Endothelial cell of umbilical vein (primary cell): Measurements from ENCODE around the gene RASAL3. TPM values are rescaled to one million over a fixed set of nuclear protein-coding genes. Genes with fewer than 3 reads are reported as not detected.

Experiments
- BruUV-seq: library from RNA; stranded (reverse); fragments of 400-500 nt; replicated peaks from 2 replicates; lab custom pipeline; 2021; lab: Mats Ljungman, UMichigan
- CTCF ChIA-PET: fragments of 300-600, 350-600 bp; sonication (Branson Sonifier 250); formaldehyde crosslinking; loops from one replicate; lab custom pipeline; 2021; ENCODE audit warnings: antibody characterized with exemption, inconsistent platforms; lab: Charles Lee
- POLR2A ChIA-PET: fragments of 300-600, 350-600 bp; sonication (Branson Sonifier 250); formaldehyde crosslinking; loops from one replicate; lab custom pipeline; 2021; ENCODE audit warnings: antibody characterized with exemption, inconsistent platforms; lab: Charles Lee
- DNase-seq: peaks from one replicate; pipeline ENCODE4 v3.0.0-alpha.2; 2011; ENCODE audit warnings: low read depth, low spot score
- FAIRE-seq: peaks from 2 replicates; lab custom pipeline; 2011; peaks lifted over from hg19 to GRCh38; lab: Jason Lieb, UNC
- H2AFZ ChIP-seq: 2 replicates; pipeline ENCODE4 v1.6.0; 2012; ENCODE audit warnings: low read depth, low read length, control low read depth, inconsistent platforms
- H3K27ac ChIP-seq: 2 replicates; pipeline ENCODE4 v1.5.1; 2011; ENCODE audit warnings: low read depth, mild to moderate bottlenecking, control low read depth, low read length, moderate library complexity; ENCODE audit not compliant: insufficient read depth
- H3K27me3 ChIP-seq, 2 experiments: 2 replicates each; pipeline versions ENCODE4 v1.6.0 to v1.6.1; 2011; ENCODE audit warnings: low read length in 2 of 2, mixed read lengths in 1 of 2; ENCODE audit not compliant: control insufficient read depth in 2 of 2, insufficient read depth in 2 of 2
- H3K36me3 ChIP-seq, 2 experiments: 2 replicates in 1 of 2; 3 replicates in 1 of 2; pipeline ENCODE4 v1.5.1; 2011; ENCODE audit warnings: low read length in 2 of 2, mild to moderate bottlenecking in 1 of 2, moderate library complexity in 1 of 2; ENCODE audit not compliant: control insufficient read depth in 2 of 2, insufficient read depth in 2 of 2; ENCODE audit errors: extremely low read depth in 1 of 2
- H3K4me1 ChIP-seq: 3 replicates; pipeline ENCODE4 v1.5.1; 2011; ENCODE audit warnings: mild to moderate bottlenecking, low read length; ENCODE audit not compliant: control insufficient read depth, insufficient read depth; ENCODE audit errors: extremely low read depth
- H3K4me2 ChIP-seq: 2 replicates; pipeline ENCODE4 v1.6.1; 2011; ENCODE audit warnings: low read length, control low read depth, mixed read lengths; ENCODE audit not compliant: insufficient read depth
- H3K4me3 ChIP-seq, 3 experiments: fragments of 200-600 bp in 1 of 3; sonication (generic), shearing (Covaris generic) in 1 of 3; replicated peaks in 1 of 3; 2 replicates each; pipeline ENCODE4 v1.5.1; 2011 to 2016; ENCODE audit warnings: control low read depth in 3 of 3, low read length in 3 of 3, mild to moderate bottlenecking in 2 of 3, inconsistent platforms in 1 of 3, low read depth in 1 of 3, moderate library complexity in 1 of 3; ENCODE audit not compliant: insufficient read depth in 1 of 3
- H3K79me2 ChIP-seq: 2 replicates; pipeline ENCODE4 v1.6.0; 2012; ENCODE audit warnings: low read length, inconsistent platforms; ENCODE audit not compliant: control insufficient read depth, insufficient read depth
- H3K9ac ChIP-seq: replicated peaks from 2 replicates; pipeline ENCODE3; 2011; ENCODE audit warnings: low read length, control low read depth; ENCODE audit not compliant: insufficient read depth; ENCODE audit errors: extremely low read depth
- H3K9me1 ChIP-seq: replicated peaks from 3 replicates; pipeline ENCODE4 v1.6.0; 2011; ENCODE audit warnings: mild to moderate bottlenecking, low read length; ENCODE audit not compliant: control insufficient read depth, insufficient read depth; ENCODE audit errors: extremely low read depth
- H3K9me3 ChIP-seq: replicated peaks from 2 replicates; pipeline ENCODE4 v1.5.1; 2012; ENCODE audit warnings: low read length, inconsistent platforms; ENCODE audit not compliant: control insufficient read depth, insufficient read depth
- H4K20me1 ChIP-seq: replicated peaks from 2 replicates; pipeline ENCODE3; 2011; ENCODE audit warnings: mild to moderate bottlenecking, low read length; ENCODE audit not compliant: control insufficient read depth, insufficient read depth; ENCODE audit errors: extremely low read depth
- EZH2 ChIP-seq: IDR thresholded peaks from 2 replicates; pipeline ENCODE4 v1.6.1; 2012; ENCODE audit warnings: borderline replicate concordance, low read depth, mild to moderate bottlenecking, moderate library complexity, low read length, inconsistent platforms; ENCODE audit not compliant: severe bottlenecking
- FOS ChIP-seq: IDR thresholded peaks from 2 replicates; pipeline ENCODE4 v1.6.1; 2011; ENCODE audit warnings: mild to moderate bottlenecking, low read length, moderate library complexity, borderline replicate concordance; ENCODE audit not compliant: insufficient read depth
- GATA2 ChIP-seq: IDR thresholded peaks from 2 replicates; pipeline ENCODE4 v1.7.0; 2011; ENCODE audit warnings: low read depth, mild to moderate bottlenecking, moderate library complexity, mixed read lengths, low read length; ENCODE audit not compliant: insufficient read length, insufficient read depth
- JUN ChIP-seq: IDR thresholded peaks from 2 replicates; pipeline ENCODE4 v1.6.1; 2011; ENCODE audit warnings: borderline replicate concordance, low read depth; ENCODE audit not compliant: insufficient read length, insufficient read depth
- MYC ChIP-seq: IDR thresholded peaks from one replicate; pipeline ENCODE4 v1.6.1; 2011; ENCODE audit warnings: mild to moderate bottlenecking, low read depth, low read length
- POLR2A ChIP-seq: IDR thresholded peaks from 2 replicates; pipeline ENCODE4 v1.6.1; 2012; ENCODE audit warnings: low read depth, mild to moderate bottlenecking, control low read depth, low read length
- POLR2AphosphoS5 ChIP-seq: IDR thresholded peaks from 2 replicates; pipeline ENCODE4 v1.6.1; 2012; ENCODE audit warnings: low read depth, mild to moderate bottlenecking, control low read depth, low read length, moderate library complexity; ENCODE audit not compliant: insufficient read depth
- dilution Hi-C: fragments of 300-500 bp; cut with MboI; formaldehyde crosslinking; loops from one replicate; pipeline ENCODE4 v1.15.0; 2019; ENCODE audit warnings: low sequenced_read_pairs; ENCODE audit not compliant: extremely low pct_ligation_motif_present
- intact Hi-C: fragments of 100-400 bp; cut with micrococcal nuclease; formaldehyde crosslinking; loops from one replicate; pipeline ENCODE4 v1.10.0; 2022
- polyA plus RNA-seq, 4 experiments: library from polyadenylated mRNA; depleted of rRNA in 3 of 4; stranded (reverse) in 3 of 4; unstranded in 1 of 4; fragments of >200 nt; gene quantifications; 2 replicates each; pipeline versions ENCODE4 v1.2.1 to v1.2.3, GENCODE V29; 2011 to 2012; ENCODE audit warnings: missing spikeins in 1 of 4
- total RNA-seq: library from RNA; stranded (reverse); gene quantifications from 2 replicates; pipeline ENCODE4 v1.2.3, GENCODE V29; 2021
- TF ChIP-seq, protein P1 (sequence below), 2 donors: IDR thresholded peaks; 1 replicate in 1 of 2; 2 replicates in 1 of 2; pipeline ENCODE4 v1.5.1; 2011; ENCODE audit warnings: low read length in 2 of 2, mild to moderate bottlenecking in 2 of 2, moderate library complexity in 2 of 2, control low read depth in 1 of 2, inconsistent platforms in 1 of 2, low read depth in 1 of 2; ENCODE audit not compliant: insufficient read depth in 1 of 2; ENCODE audit errors: extremely low read depth in 1 of 2
- TF ChIP-seq, protein P2 (sequence below): IDR thresholded peaks from 2 replicates; pipeline ENCODE4 v1.6.1; 2011; ENCODE audit not compliant: insufficient read depth, insufficient read length

RASAL3 gene
- total and polyA plus RNA-seq, 2 donors (not counting 3 experiments of a cell fraction or from before 2014, with no cell fraction given): 4.1 to 5.7 TPM

DNA sequence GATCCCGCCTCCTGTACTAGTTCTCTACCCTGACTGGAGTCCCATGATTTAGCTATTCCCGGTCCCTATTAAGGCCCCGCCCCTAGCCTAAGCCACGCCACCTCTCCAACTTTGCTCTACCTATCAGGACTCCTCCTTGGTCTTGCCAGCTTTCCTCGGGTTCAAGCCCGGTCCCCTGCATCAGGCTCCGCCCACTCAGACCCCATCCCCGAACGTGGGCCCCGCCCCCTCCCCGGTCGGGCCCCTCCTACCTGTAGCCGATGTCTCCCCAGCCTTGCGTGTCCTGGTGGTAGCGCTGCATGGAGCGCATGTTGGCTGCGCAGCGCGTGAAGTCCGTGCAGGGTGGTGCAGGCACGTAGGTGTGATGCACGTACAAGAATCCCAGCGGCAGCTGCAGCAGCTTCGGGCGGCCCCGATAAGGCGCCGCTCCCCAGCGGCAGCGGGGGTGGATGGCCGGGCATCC lies 7.3 kb upstream of the RASAL3 start:
- Histone ChIP-seq H3K4me1 (peaks cover 23% of the 10 kb centered on the region), H4K20me1 (no peaks in the 10 kb centered on the region), H3K9me3 (no peaks in the 10 kb centered on the region), H3K4me3 (no peak overlapping the region), H3K36me3 (no peaks in the 10 kb centered on the region), H3K4me2 (no peak overlapping the region), H3K27ac (no peak overlapping the region), H3K9ac (no peak overlapping the region), H2AFZ (no peak overlapping the region), H3K9me1 (no peaks in the 10 kb centered on the region), H3K79me2 (no peaks in the 10 kb centered on the region), H3K27me3 (peaks cover 0 to 4% of the 10 kb centered on the region in 2 experiments)
- intact Hi-C loops (no loop called here), dilution Hi-C loops (no loop called here)
- no peak for TF ChIP-seq POLR2AphosphoS5
- no peak for TF ChIP-seq FOS
- TF ChIP-seq POLR2A: no peak
- TF ChIP-seq GATA2: no peak
- TF ChIP-seq MYC: no peak
- TF ChIP-seq EZH2: no peak
- no peak for TF ChIP-seq JUN
- TF ChIP-seq, protein P1, sequence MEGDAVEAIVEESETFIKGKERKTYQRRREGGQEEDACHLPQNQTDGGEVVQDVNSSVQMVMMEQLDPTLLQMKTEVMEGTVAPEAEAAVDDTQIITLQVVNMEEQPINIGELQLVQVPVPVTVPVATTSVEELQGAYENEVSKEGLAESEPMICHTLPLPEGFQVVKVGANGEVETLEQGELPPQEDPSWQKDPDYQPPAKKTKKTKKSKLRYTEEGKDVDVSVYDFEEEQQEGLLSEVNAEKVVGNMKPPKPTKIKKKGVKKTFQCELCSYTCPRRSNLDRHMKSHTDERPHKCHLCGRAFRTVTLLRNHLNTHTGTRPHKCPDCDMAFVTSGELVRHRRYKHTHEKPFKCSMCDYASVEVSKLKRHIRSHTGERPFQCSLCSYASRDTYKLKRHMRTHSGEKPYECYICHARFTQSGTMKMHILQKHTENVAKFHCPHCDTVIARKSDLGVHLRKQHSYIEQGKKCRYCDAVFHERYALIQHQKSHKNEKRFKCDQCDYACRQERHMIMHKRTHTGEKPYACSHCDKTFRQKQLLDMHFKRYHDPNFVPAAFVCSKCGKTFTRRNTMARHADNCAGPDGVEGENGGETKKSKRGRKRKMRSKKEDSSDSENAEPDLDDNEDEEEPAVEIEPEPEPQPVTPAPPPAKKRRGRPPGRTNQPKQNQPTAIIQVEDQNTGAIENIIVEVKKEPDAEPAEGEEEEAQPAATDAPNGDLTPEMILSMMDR (IDR thresholded peaks at IDR 0.05; ENCODE audit: extremely low read depth in 1 of 2, insufficient read depth in 1 of 2, low read depth in 1 of 2, low read length in 2 of 2): no peak
- TF ChIP-seq, protein P2, sequence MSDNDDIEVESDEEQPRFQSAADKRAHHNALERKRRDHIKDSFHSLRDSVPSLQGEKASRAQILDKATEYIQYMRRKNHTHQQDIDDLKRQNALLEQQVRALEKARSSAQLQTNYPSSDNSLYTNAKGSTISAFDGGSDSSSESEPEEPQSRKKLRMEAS: no peak
- DNase-seq (no peak), FAIRE-seq (no peak)
- BruUV-seq: no TSS peak
- ChIA-PET CTCF (interaction anchor here (1.3 kb wide), 1 partner anchor 84 kb away, joined by 3 read pairs; no protein-coding TSS in a partner anchor), POLR2A (no interaction called here)
